Dedifferentiated amniotic fluid mesenchymal stem cell (primary cell): ENCODE data around the gene APOBEC3C.
"Not testable (repeated sequence)": the region's sequence is repeated elsewhere in the genome, so short reads cannot be mapped to it uniquely, and the experiment has no call there.

Source experiments
- DNase-seq: peaks from one replicate; pipeline ENCODE4 v3.0.0-alpha.2; 2016; ENCODE audit errors: extremely low spot score

The APOBEC3C gene

DNA sequence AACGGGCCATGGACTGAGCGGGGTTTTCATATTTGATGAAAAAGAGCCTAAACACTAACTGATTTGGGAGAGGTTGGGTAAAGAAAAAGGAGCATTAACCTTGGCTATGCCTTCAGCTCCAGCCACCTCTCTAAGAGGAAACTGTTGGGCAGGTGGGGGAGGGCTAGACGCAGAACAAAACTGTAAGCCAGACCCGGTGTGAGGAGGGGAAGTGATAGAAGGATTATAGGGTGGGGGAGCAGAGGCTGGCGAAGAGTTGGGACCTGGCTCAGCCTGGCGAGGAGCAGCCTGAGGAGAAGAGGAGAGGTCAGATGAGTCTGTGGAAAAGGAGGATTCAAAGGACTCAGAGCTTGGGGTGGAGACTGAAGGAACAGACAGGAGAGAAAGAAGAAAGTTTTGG, 47.2 kb downstream of the APOBEC3C start:
- DNase-seq, result not testable (repeated sequence)

- not testable (repeated sequence) for DNase-seq
Observed at GRCh38 chr22:39061951-39062350, 47.9 kb downstream of the APOBEC3C start.

DNA sequence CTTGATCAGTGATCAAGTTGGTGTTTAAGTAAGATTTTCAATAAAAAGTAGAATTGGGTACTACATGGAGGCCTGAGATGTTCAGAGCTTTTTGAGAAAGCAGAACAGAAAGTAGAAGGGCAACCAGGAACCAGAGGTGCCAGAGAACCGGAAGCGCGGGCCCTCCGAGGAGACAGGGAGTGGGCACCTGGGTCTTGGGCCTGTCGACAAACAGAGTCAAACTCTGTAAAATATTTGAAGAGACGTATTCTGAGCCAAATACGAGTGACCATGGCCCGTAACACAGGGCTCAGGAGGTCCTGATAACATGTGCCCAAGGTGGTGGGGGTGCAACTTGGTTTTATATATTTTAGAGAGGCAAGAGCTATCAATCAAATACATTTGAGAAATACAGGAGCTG, 49.8 kb downstream of the APOBEC3C start:
- not testable (repeated sequence) for DNase-seq

- DNase-seq, result not testable (repeated sequence)
Observed at GRCh38 chr22:39066442-39067276, 52.6 kb downstream of the APOBEC3C start.

DNA sequence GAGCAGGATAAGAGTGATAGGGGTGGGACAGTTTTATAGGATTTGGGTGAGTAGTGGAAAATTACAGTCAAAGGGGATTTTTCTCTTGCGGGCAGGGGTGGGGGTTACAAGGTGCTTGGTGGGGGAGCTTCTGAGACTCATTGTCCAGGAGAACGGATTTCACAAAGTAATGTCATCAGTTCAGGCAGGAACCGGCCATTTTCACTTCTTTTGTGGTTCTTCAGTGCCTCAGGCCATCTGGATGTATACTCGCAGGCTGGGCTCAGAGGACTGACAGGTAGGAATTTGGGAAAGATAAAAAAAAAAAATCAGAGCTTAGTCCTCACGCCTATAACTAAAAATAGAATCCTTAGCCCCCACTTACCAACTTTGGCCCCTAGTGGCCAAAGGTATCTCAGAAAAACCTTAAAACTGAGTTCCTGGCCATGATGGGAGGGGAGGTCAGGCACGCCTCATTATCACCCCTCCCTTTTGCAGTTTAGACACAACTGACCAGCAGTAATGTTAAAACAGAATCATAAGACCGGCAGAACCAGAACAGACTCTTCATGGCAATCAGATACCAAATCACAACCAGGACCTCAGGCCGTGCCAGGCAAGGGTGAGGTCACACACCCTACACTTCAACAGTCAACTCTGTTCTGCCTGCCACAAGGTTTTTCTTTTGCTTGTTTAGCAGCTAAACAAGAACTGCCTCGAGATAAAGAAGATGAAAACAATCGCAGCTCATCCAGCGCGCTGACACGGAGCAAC, 54.2 kb downstream of the APOBEC3C start:
- no peak for DNase-seq
